ENCODE measurements around the gene DOLK. TPM values are rescaled to one million over a fixed set of nuclear protein-coding genes. Genes with fewer than 3 reads are reported as not detected.

The DOLK gene
- total RNA-seq, 1 experiment from 2014 or later = 14.8 TPM

GRCh38 chr9:128986671-128987070 is 39.3 kb upstream of the DOLK start:
- no peaks in the 10 kb centered on the region for H3K9me3 Mint-ChIP-seq
- ChIA-PET POLR2A (no interaction called here), CTCF (no interaction called here)
- H3K4me3 Mint-ChIP-seq = no peak overlapping the region
- no peaks in the 10 kb centered on the region for H3K27me3 Mint-ChIP-seq (ENCODE audit: low read depth)
- no peaks in the 10 kb centered on the region for H3K4me1 Mint-ChIP-seq
- no peak for ATAC-seq
- H3K27ac Mint-ChIP-seq = no peak overlapping the region
- TF ChIP-seq EMX1 (CRISPR knock-in tag; IDR thresholded peaks at IDR 0.05) (no peak), TEAD1 (CRISPR knock-in tag; IDR thresholded peaks at IDR 0.05) (no peak), SP1 (CRISPR knock-in tag; conservative IDR thresholded peaks at IDR 0.05) (no peak), NR2C2 (CRISPR knock-in tag; IDR thresholded peaks at IDR 0.05) (no peak), FOXK1 (CRISPR knock-in tag; IDR thresholded peaks at IDR 0.05) (no peak), ATF1 (CRISPR knock-in tag; IDR thresholded peaks at IDR 0.05) (no peak), TCF7 (CRISPR knock-in tag; IDR thresholded peaks at IDR 0.05; ENCODE audit: low read depth) (no peak), ZNF416 (CRISPR knock-in tag; IDR thresholded peaks at IDR 0.05) (no peak), OVOL2 (CRISPR knock-in tag; IDR thresholded peaks at IDR 0.05; ENCODE audit: borderline replicate concordance) (no peak), KAT7 (CRISPR knock-in tag; IDR thresholded peaks at IDR 0.05; ENCODE audit: borderline replicate concordance) (no peak)
- DNase-seq (ENCODE audit: low spot score) = no peak
- H3K36me3 Mint-ChIP-seq = peaks cover 67% of the 10 kb centered on the region

- ChIA-PET CTCF (no interaction called here), POLR2A (no interaction called here)
- DNase-seq (ENCODE audit: low spot score) = no peak
- H3K9me3 Mint-ChIP-seq = no peaks in the 10 kb centered on the region
- TF ChIP-seq MLX (CRISPR knock-in tag; IDR thresholded peaks at IDR 0.05) (no peak), ZNF281 (CRISPR knock-in tag; IDR thresholded peaks at IDR 0.05) (no peak), ERG (CRISPR knock-in tag; IDR thresholded peaks at IDR 0.05) (no peak), USF2 (CRISPR knock-in tag; IDR thresholded peaks at IDR 0.05) (no peak), ATF2 (CRISPR knock-in tag; IDR thresholded peaks at IDR 0.05; ENCODE audit: borderline replicate concordance, low read depth) (no peak), SOX15 (CRISPR knock-in tag; IDR thresholded peaks at IDR 0.05) (no peak), GRHL2 (CRISPR knock-in tag; IDR thresholded peaks at IDR 0.05; ENCODE audit: insufficient replicate concordance, severe bottlenecking) (no peak), E2F1 (CRISPR knock-in tag; IDR thresholded peaks at IDR 0.05) (no peak), ZNF219 (CRISPR knock-in tag; IDR thresholded peaks at IDR 0.05; ENCODE audit: borderline replicate concordance) (no peak), IRF1 (CRISPR knock-in tag; IDR thresholded peaks at IDR 0.05) (no peak), PREB (CRISPR knock-in tag; IDR thresholded peaks at IDR 0.05; ENCODE audit: borderline replicate concordance) (no peak), KAT7 (CRISPR knock-in tag; IDR thresholded peaks at IDR 0.05; ENCODE audit: borderline replicate concordance) (no peak), IRF2 (CRISPR knock-in tag; IDR thresholded peaks at IDR 0.05; ENCODE audit: borderline replicate concordance, low read depth) (no peak)
- no peak for ATAC-seq
- no peak overlapping the region for H3K4me3 Mint-ChIP-seq
- no peaks in the 10 kb centered on the region for H3K4me1 Mint-ChIP-seq
- H3K27ac Mint-ChIP-seq = no peak overlapping the region
- H3K36me3 Mint-ChIP-seq = peaks cover 85% of the 10 kb centered on the region
- H3K27me3 Mint-ChIP-seq (ENCODE audit: low read depth) = no peaks in the 10 kb centered on the region
Observed at GRCh38 chr9:128983536-128983935, 36.1 kb upstream of the DOLK start.
